Dendritic cell treated with granulocyte-macrophage colony-stimulating factor and Interleukin-4, amounts not matched to agents 40 ng/mL and 50 ng/mL, for 4 days (primary cell): Measurements from ENCODE around the gene HELZ.

Source experiments
- H3K27ac Mint-ChIP-seq: one replicate; pipeline ENCODE4 v1.8.0; 2022; ENCODE audit warnings: mild to moderate bottlenecking, mixed read lengths
- H3K27me3 Mint-ChIP-seq: one replicate; pipeline ENCODE4 v1.8.0; 2022; ENCODE audit warnings: mild to moderate bottlenecking, mixed read lengths
- H3K36me3 Mint-ChIP-seq: one replicate; pipeline ENCODE4 v1.8.0; 2022; ENCODE audit warnings: low read depth, mixed read lengths
- H3K4me1 Mint-ChIP-seq: one replicate; pipeline ENCODE4 v1.8.0; 2022; ENCODE audit warnings: low read depth, mixed read lengths
- H3K4me3 Mint-ChIP-seq: one replicate; pipeline ENCODE4 v1.8.0; 2022; ENCODE audit warnings: mild to moderate bottlenecking, moderate library complexity, mixed read lengths
- H3K9me3 Mint-ChIP-seq: one replicate; pipeline ENCODE4 v1.8.0; 2022; ENCODE audit warnings: mixed read lengths
- intact Hi-C: fragments of 100-400 bp; cut with micrococcal nuclease; formaldehyde crosslinking; loops from one replicate; pipeline ENCODE4 v1.15.0; 2022

HELZ gene

DNA sequence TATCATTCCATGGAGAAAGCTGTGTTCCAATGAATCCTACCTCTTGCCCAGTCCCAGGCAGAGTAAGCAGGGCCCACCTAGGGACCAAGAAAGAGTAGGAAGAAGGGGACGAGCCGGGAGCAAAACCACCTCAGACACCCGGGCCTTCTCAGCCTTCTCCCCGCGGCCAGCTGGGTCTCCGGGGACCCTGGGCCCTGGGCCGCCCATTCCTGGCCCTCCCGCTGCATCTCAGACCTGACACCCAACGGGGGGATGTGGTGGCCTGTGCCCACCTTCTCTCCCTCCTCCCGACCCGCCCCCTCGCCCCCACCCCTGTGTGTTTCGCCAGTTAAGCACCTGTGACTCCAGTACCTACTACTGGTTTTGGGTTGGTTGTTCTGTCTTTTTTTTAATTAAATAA lies 212.0 kb downstream of the HELZ start:
- no peak overlapping the region for H3K4me3 Mint-ChIP-seq
- no peaks in the 10 kb centered on the region for H3K36me3 Mint-ChIP-seq

DNA sequence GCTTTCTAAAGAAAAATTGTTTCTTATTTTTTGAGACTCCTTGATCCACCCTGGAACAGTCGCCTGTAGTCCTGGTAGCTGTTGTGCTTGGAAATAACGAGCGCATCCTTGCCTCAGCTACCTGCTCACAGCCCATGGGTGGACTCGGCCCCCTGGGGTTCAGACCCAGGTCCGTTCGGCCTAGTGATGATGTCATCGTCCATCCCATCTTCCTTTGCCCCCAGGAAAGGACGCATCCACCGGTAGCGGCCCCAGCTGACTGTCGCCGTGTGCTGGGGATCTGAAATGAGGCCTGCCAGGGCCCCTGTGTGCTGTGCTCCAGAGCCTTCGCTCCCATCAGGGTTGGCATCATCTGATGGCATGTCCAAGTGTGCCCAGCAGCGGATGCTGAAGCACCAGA lies 212.6 kb downstream of the HELZ start:
- Mint-ChIP-seq H3K27ac (no peak overlapping the region), H3K4me1 (no peaks in the 10 kb centered on the region), H3K4me3 (no peak overlapping the region), H3K9me3 (no peaks in the 10 kb centered on the region), H3K36me3 (no peaks in the 10 kb centered on the region), H3K27me3 (no peaks in the 10 kb centered on the region)
- intact Hi-C loops = no loop called here

More for the DNA sequence above, 212.0 kb downstream of the HELZ start:
- Mint-ChIP-seq H3K4me1 (no peaks in the 10 kb centered on the region), H3K27me3 (no peaks in the 10 kb centered on the region), H3K9me3 (no peaks in the 10 kb centered on the region), H3K27ac (no peak overlapping the region)
- intact Hi-C loops = no loop called here

DNA sequence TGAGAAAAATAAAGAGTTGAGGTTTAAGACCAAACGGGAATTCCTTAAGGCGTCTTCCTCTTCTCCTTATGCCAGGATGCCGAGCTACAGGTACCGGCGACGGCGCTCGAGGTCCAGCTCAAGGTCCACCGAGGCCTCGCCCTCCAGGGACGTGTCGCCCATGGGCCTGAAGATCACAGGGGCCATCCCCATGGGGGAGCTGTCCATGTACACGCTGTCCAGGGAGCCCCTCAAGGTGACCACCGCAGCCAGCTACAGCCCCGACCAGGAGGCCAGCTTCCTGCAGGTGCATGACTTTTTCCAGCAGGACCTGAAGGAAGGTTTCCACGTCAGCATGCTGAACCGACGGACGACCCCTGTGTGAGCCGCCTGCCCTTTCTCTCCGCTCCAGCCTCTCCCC lies 214.4 kb downstream of the HELZ start:
- Mint-ChIP-seq H3K4me3 (no peak overlapping the region), H3K36me3 (no peaks in the 10 kb centered on the region), H3K27me3 (no peaks in the 10 kb centered on the region), H3K27ac (no peak overlapping the region), H3K9me3 (no peaks in the 10 kb centered on the region), H3K4me1 (no peaks in the 10 kb centered on the region)
- intact Hi-C loops = no loop called here

DNA sequence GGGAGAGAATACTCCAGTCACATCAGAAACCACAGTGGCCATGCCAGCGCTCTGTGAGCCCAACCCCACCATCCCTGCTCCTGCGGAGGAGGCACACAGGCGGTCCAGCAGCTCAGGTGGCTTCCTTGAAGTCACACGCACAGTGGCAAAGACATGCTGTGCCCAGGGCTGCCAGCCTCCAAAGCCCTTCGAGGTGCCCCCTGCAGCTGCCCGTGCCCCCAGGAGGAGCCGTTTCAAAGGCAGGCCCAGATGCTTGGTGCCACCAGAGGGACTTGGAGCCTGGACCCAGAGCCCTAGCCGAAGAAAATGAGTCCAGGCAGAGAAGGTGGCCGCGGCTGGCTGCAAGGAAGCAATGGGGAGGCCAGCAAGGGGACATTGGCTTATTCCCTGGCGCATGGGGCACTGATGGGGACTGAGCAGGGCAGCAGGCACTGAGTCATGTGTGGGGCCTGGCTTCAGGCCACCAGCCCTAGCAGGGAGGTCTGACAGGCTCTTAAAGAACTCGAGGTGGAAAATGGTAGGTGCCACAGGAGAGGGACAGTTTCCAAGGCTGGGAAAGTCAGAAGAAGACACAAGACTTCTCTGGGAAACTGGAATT lies 217.9 kb downstream of the HELZ start:
- intact Hi-C loops = no loop called here
- Mint-ChIP-seq H3K4me1 (no peaks in the 10 kb centered on the region), H3K27ac (no peak overlapping the region), H3K9me3 (no peaks in the 10 kb centered on the region), H3K27me3 (no peaks in the 10 kb centered on the region), H3K36me3 (no peaks in the 10 kb centered on the region), H3K4me3 (no peak overlapping the region)

DNA sequence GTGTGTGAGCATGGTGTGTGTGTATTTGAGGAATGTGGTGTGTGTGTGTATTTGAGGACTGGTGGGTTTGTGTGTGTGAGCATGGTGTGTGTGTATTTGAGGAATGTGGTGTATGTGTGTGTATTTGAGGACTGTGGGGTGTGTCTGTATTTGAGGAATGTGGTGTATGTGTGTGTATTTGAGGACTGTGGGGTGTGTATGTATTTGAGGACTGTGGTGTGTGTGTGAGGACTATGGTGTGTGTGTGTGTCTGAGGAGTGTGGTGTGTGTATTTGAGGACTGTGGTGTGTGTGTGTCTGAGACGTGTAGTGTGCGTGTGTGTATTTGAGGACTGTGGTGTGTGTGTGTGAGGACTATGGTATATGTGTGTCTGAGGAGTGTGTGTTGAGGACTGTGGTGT lies 218.7 kb downstream of the HELZ start:
- no peaks in the 10 kb centered on the region for H3K4me1 Mint-ChIP-seq
- no peaks in the 10 kb centered on the region for H3K27me3 Mint-ChIP-seq
- H3K36me3 Mint-ChIP-seq = no peaks in the 10 kb centered on the region
- intact Hi-C loops = no loop called here
- H3K9me3 Mint-ChIP-seq = no peaks in the 10 kb centered on the region
- H3K4me3 Mint-ChIP-seq = no peak overlapping the region
- H3K27ac Mint-ChIP-seq = no peak overlapping the region

DNA sequence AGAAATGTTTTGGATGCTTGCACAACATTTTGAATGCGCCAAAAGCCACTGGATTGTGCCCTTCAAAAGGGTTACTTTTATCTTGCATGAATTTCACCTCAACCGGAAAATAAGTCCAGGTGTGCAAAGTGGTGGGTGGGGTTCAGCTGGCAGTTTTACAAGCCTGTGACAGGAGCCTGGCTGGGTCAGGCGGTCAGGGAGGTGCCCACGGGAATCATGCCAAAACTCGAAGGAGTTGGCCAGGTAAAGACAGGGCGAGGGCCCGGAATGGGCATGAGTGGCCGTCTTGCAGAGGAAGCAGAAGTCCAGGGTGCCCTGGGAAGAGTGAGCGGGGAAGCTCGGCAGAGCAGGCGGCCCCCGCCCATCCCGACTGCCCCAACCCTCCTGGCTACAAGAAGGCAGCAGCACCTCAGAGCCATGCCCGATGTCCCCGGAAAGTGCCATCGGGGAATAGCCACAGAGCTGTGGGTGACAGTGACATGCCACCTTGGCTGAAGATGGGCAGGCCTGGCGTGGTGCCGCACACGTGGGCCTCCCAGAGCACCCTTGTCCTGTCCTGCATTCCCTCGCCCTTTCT lies 219.7 kb downstream of the HELZ start:
- Mint-ChIP-seq H3K27ac (no peak overlapping the region), H3K27me3 (no peaks in the 10 kb centered on the region), H3K36me3 (no peaks in the 10 kb centered on the region), H3K4me1 (no peaks in the 10 kb centered on the region), H3K9me3 (no peaks in the 10 kb centered on the region), H3K4me3 (no peak overlapping the region)
- intact Hi-C loops = no loop called here

DNA sequence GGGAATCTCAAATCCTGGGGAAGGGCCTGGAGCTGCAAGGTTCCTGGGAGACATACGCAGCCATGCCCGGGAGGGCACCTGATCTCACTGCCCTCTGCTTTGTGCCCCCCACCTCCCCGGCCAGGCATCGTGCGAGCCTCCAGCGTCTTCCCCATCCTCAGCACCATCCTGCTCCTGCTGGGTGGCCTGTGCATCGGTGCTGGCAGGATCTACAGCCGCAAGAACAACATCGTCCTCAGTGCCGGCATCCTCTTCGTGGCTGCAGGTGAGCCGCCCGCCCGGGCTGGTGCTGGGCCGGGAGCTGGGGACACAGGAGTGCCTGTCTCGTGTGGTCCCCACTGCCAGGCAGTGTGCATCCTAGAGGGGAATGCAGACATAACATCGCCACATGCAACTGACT lies 220.3 kb downstream of the HELZ start:
- Mint-ChIP-seq H3K4me1 (no peaks in the 10 kb centered on the region), H3K9me3 (no peaks in the 10 kb centered on the region)
- intact Hi-C loops = no loop called here

DNA sequence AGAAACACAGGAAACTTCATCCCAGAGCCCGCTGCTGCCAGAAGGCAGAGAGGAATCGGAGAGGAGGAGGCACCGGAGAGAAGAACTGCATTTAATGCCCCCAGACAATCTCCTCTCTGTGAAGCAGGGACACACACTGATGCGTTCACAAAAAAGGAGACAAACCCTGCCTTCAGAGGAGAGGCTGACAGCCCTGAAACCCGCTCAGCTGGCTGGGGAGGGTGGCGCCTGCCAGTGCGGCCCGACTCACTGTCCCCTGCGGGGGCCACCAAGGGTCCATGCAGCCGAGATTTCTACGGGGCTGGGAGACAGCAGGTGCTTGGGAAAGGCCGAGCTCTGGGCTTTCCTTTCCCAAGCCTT lies 222.6 kb downstream of the HELZ start:
- no peaks in the 10 kb centered on the region for H3K27me3 Mint-ChIP-seq
- intact Hi-C loops = no loop called here
- H3K9me3 Mint-ChIP-seq = no peaks in the 10 kb centered on the region
- H3K36me3 Mint-ChIP-seq = no peaks in the 10 kb centered on the region
- no peaks in the 10 kb centered on the region for H3K4me1 Mint-ChIP-seq
- H3K27ac Mint-ChIP-seq = no peak overlapping the region
- no peak overlapping the region for H3K4me3 Mint-ChIP-seq

More for the DNA sequence above, 220.3 kb downstream of the HELZ start:
- no peak overlapping the region for H3K4me3 Mint-ChIP-seq
- no peaks in the 10 kb centered on the region for H3K27me3 Mint-ChIP-seq
- H3K27ac Mint-ChIP-seq = no peak overlapping the region
- H3K36me3 Mint-ChIP-seq = no peaks in the 10 kb centered on the region

DNA sequence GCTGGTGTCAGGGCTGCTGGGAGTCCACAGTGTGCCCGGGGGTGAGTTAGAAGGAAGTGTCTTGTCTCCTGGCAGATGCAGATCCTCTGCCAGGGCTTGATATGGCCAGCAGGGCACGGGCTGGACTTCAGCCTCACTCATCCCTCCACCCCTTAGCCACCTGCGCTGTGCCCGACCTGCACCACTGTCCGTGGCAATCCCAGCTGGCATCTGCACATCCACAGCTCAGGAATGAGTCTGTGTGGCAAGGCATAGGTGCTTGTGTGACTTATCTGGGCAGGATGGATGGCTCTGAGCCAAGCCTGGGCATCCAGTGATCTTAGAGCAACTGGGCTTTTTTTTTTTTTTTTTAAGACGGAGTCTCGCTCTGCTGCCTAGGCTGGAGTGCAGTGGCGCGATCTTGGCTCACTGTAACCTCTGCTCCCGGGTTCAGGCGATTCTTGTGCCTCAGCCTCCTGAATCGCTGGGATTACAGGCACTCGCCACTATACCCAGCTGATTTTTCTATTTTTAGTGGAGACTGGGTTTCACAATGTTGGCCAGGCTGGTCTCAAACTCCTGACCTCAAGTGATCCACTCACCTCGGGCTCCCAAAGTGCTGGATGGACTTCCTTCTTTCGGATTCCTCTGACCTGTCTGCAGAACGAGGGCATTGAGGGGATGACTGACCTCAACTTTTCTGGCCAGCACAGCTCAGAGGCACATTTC lies 223.1 kb downstream of the HELZ start:
- no peaks in the 10 kb centered on the region for H3K4me1 Mint-ChIP-seq
- no peaks in the 10 kb centered on the region for H3K27me3 Mint-ChIP-seq
- intact Hi-C loops = no loop called here
- H3K4me3 Mint-ChIP-seq = no peak overlapping the region
- no peaks in the 10 kb centered on the region for H3K9me3 Mint-ChIP-seq
- H3K27ac Mint-ChIP-seq = no peak overlapping the region
- no peaks in the 10 kb centered on the region for H3K36me3 Mint-ChIP-seq

DNA sequence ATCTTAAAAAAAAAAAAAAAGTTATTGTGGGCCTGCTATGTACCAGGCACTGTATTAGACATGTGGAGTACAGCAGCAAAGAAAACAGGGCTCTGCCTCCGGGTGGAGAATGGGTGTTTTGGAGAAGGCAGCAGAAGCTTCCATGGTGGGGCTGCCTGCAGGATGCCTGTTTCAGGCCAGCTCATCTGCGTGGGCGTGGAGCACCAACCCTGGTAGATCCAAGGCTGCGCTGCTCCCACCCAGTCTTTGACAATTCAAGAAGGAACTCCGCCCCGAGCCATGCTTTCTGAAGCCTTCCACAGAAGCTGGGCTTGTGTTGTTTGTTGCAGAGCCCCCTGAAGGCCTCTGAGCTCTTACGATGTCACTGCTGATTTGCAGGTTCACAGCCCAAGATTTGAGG lies 223.8 kb downstream of the HELZ start:
- no peaks in the 10 kb centered on the region for H3K27me3 Mint-ChIP-seq
- no peaks in the 10 kb centered on the region for H3K9me3 Mint-ChIP-seq
- H3K4me3 Mint-ChIP-seq = no peak overlapping the region
- intact Hi-C loops = no loop called here
- no peak overlapping the region for H3K27ac Mint-ChIP-seq
- H3K4me1 Mint-ChIP-seq = no peaks in the 10 kb centered on the region
- H3K36me3 Mint-ChIP-seq = no peaks in the 10 kb centered on the region
